ENCODE measurements around the gene SGTB.

DNA sequence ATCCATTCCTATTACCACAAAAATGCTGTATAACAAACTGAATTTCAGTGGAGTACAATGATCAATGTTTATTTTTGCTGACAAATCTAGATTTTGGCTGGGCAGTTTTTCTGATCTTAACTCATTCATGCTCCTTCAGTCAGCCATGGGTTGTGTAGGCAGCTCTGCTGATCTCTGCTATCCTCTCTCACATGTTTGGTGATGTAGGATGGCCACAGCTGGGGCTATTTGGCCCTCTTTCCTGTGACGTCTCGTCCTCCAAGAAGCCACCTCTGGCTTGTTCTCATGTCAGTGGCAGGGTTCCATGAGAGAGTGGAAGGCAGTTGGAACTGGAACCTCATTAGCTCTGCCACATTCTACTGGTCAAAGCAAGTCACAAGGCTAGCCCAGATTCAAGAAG lies 9.0 kb upstream of the SGTB start:
- TF ChIP-seq, protein P1, sequence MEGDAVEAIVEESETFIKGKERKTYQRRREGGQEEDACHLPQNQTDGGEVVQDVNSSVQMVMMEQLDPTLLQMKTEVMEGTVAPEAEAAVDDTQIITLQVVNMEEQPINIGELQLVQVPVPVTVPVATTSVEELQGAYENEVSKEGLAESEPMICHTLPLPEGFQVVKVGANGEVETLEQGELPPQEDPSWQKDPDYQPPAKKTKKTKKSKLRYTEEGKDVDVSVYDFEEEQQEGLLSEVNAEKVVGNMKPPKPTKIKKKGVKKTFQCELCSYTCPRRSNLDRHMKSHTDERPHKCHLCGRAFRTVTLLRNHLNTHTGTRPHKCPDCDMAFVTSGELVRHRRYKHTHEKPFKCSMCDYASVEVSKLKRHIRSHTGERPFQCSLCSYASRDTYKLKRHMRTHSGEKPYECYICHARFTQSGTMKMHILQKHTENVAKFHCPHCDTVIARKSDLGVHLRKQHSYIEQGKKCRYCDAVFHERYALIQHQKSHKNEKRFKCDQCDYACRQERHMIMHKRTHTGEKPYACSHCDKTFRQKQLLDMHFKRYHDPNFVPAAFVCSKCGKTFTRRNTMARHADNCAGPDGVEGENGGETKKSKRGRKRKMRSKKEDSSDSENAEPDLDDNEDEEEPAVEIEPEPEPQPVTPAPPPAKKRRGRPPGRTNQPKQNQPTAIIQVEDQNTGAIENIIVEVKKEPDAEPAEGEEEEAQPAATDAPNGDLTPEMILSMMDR (IDR thresholded peaks at IDR 0.05): no peak
- TF ChIP-seq, protein P2, sequence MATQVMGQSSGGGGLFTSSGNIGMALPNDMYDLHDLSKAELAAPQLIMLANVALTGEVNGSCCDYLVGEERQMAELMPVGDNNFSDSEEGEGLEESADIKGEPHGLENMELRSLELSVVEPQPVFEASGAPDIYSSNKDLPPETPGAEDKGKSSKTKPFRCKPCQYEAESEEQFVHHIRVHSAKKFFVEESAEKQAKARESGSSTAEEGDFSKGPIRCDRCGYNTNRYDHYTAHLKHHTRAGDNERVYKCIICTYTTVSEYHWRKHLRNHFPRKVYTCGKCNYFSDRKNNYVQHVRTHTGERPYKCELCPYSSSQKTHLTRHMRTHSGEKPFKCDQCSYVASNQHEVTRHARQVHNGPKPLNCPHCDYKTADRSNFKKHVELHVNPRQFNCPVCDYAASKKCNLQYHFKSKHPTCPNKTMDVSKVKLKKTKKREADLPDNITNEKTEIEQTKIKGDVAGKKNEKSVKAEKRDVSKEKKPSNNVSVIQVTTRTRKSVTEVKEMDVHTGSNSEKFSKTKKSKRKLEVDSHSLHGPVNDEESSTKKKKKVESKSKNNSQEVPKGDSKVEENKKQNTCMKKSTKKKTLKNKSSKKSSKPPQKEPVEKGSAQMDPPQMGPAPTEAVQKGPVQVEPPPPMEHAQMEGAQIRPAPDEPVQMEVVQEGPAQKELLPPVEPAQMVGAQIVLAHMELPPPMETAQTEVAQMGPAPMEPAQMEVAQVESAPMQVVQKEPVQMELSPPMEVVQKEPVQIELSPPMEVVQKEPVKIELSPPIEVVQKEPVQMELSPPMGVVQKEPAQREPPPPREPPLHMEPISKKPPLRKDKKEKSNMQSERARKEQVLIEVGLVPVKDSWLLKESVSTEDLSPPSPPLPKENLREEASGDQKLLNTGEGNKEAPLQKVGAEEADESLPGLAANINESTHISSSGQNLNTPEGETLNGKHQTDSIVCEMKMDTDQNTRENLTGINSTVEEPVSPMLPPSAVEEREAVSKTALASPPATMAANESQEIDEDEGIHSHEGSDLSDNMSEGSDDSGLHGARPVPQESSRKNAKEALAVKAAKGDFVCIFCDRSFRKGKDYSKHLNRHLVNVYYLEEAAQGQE (IDR thresholded peaks at IDR 0.05; ENCODE audit: insufficient read depth in 1 of 2, low read depth in 2 of 2, low read length in 1 of 2): no peak
- TF ChIP-seq POLR2AphosphoS5 (IDR thresholded peaks at IDR 0.05; ENCODE audit: low read depth, low read length): no peak
- no peak for TF ChIP-seq TCF7L2 (IDR thresholded peaks at IDR 0.05; ENCODE audit: low read depth, low read length)
- no peak for TF ChIP-seq SIN3A (IDR thresholded peaks at IDR 0.05; ENCODE audit: borderline replicate concordance, insufficient read depth, low read depth, low read length)
